ENCODE results near the gene PARD3.
A peak's percentile ranks its signal among the peaks of the same experiment; 100 is the strongest.

The PARD3 gene

GRCh38 chr10:34731213-34731612, 83.9 kb downstream of the PARD3 start:
- H3K36me3 ChIP-seq (ENCODE audit: insufficient read depth, low read length), result no peaks in the 10 kb centered on the region
- H3K27me3 ChIP-seq (ENCODE audit: insufficient read depth, low read length), result no peaks in the 10 kb centered on the region
- H3K27ac ChIP-seq (ENCODE audit: low read depth, low read length), result peak overlapping the region; percentile 88
- peaks cover 24% of the 10 kb centered on the region for H3K79me2 ChIP-seq (ENCODE audit: control insufficient read depth, insufficient read depth, low read length, unreplicated experiment)
- no peak overlapping the region for H2AFZ ChIP-seq (ENCODE audit: low read length, unreplicated experiment)
- H3K4me1 ChIP-seq (ENCODE audit: control insufficient read depth, insufficient read depth, low read length, unreplicated experiment), result peaks cover 40% of the 10 kb centered on the region
- peak overlapping the region; percentile 5; the same call in 1 of the 2 replicates for H3K4me3 ChIP-seq (ENCODE audit: low read depth, low read length)

GRCh38 chr10:34730726-34731125, 84.4 kb downstream of the PARD3 start:
- peaks cover 27% of the 10 kb centered on the region for H3K79me2 ChIP-seq (ENCODE audit: control insufficient read depth, insufficient read depth, low read length, unreplicated experiment)
- peaks cover 40% of the 10 kb centered on the region for H3K4me1 ChIP-seq (ENCODE audit: control insufficient read depth, insufficient read depth, low read length, unreplicated experiment)
- no peaks in the 10 kb centered on the region for H3K36me3 ChIP-seq (ENCODE audit: insufficient read depth, low read length)

DNA sequence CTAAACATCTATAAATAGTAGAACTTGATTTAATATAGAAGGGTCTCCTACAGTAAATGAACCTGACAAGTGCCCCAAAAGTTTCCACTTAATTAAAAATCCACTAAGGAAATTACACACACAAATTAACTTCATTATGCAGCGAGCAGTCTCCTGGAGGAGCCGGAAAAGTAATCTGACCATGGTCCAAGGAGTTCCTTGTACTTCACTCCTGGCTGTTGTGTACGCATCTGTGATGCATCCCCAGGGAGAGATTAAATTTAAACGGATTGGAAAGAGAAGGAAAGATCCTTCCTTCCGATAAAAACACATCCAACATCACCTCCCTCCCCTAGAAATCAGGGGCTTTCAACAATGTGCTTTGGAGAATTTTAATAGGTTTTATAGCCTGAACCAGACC, 85.5 kb downstream of the PARD3 start:
- no peaks in the 10 kb centered on the region for H3K36me3 ChIP-seq (ENCODE audit: insufficient read depth, low read length)
- H3K4me3 ChIP-seq (ENCODE audit: low read depth, low read length), result no peak overlapping the region
- H3K27ac ChIP-seq (ENCODE audit: low read depth, low read length), result no peak overlapping the region
- H3K27me3 ChIP-seq (ENCODE audit: insufficient read depth, low read length), result no peaks in the 10 kb centered on the region
- no peak overlapping the region for H2AFZ ChIP-seq (ENCODE audit: low read length, unreplicated experiment)
- peaks cover 28% of the 10 kb centered on the region for H3K79me2 ChIP-seq (ENCODE audit: control insufficient read depth, insufficient read depth, low read length, unreplicated experiment)
- H3K4me1 ChIP-seq (ENCODE audit: control insufficient read depth, insufficient read depth, low read length, unreplicated experiment), result peaks cover 37% of the 10 kb centered on the region

More at GRCh38 chr10:34730726-34731125, 84.4 kb downstream of the PARD3 start:
- H2AFZ ChIP-seq (ENCODE audit: low read length, unreplicated experiment), result no peak overlapping the region
- H3K4me3 ChIP-seq (ENCODE audit: low read depth, low read length), result no peak overlapping the region
- H3K27ac ChIP-seq (ENCODE audit: low read depth, low read length), result no peak overlapping the region
- no peaks in the 10 kb centered on the region for H3K27me3 ChIP-seq (ENCODE audit: insufficient read depth, low read length)

DNA sequence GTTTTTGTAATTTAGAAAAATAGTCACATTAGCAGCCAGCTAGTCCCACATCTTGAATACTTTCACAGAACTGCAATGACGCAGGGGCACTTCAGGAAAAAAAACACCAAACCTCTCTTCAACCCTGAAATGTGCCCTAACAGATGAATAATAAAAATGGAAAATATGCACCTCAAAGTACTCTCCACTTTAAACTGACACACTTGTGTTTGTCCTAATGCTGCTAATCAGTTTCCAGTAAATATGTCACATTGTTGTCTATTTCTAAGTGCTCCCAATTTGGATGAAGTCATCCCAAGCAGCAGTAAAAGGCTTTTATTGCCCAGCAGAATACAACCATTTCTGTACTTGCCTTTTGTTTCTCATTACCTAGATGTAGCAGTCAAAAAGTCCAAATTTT, 86.7 kb downstream of the PARD3 start:
- Histone ChIP-seq H3K4me1 (ENCODE audit: control insufficient read depth, insufficient read depth, low read length, unreplicated experiment) (peaks cover 35% of the 10 kb centered on the region), H3K79me2 (ENCODE audit: control insufficient read depth, insufficient read depth, low read length, unreplicated experiment) (peaks cover 28% of the 10 kb centered on the region)

DNA sequence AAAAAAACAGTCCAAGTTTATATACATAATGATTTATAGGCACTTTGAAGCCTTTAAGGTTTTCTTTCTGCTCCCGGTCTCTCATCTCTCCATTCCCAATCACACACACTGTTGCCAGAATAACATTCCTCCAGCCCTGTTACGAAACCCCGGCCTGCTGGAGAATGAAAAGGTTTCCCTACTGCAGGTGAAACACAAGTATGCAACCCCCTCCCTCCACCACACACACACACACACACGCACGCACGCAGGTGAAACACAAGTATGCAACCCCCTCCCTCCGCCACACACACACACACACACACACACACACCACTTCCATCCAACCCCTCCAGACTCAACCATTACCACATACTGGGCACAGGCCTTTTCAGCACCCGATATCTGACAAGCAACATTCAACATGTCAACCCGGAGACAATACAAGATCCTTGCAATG, 87.5 kb downstream of the PARD3 start:
- peaks cover 33% of the 10 kb centered on the region for H3K4me1 ChIP-seq (ENCODE audit: control insufficient read depth, insufficient read depth, low read length, unreplicated experiment)
- H3K36me3 ChIP-seq (ENCODE audit: insufficient read depth, low read length), result no peaks in the 10 kb centered on the region
- no peaks in the 10 kb centered on the region for H3K27me3 ChIP-seq (ENCODE audit: insufficient read depth, low read length)
- peaks cover 29% of the 10 kb centered on the region for H3K79me2 ChIP-seq (ENCODE audit: control insufficient read depth, insufficient read depth, low read length, unreplicated experiment)
- no peak overlapping the region for H3K4me3 ChIP-seq (ENCODE audit: low read depth, low read length)
- no peak overlapping the region for H3K27ac ChIP-seq (ENCODE audit: low read depth, low read length)
- H2AFZ ChIP-seq (ENCODE audit: low read length, unreplicated experiment), result no peak overlapping the region

More for the DNA sequence above, 86.7 kb downstream of the PARD3 start:
- Histone ChIP-seq H2AFZ (ENCODE audit: low read length, unreplicated experiment) (no peak overlapping the region), H3K36me3 (ENCODE audit: insufficient read depth, low read length) (no peaks in the 10 kb centered on the region), H3K4me3 (ENCODE audit: low read depth, low read length) (no peak overlapping the region), H3K27ac (ENCODE audit: low read depth, low read length) (no peak overlapping the region), H3K27me3 (ENCODE audit: insufficient read depth, low read length) (no peaks in the 10 kb centered on the region)

DNA sequence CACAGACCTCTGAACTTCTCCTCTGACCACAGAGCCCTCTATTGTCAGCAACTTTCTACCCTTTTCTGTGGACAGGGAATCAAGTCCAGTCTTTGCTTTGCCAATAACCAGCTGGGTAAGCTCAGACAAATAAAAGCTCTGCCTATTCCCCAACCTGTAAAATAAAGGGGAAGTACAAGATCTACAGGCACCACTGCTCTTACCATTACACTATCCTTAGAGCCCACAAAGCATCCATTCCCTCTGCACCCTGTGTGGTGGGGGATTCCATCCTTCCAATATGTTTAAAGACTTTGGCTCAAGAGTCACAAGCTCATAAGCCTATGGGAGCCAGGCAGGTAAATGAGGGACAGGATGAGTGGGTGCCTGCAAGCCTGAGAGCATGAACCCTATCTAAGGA, 88.2 kb downstream of the PARD3 start:
- Histone ChIP-seq H3K79me2 (ENCODE audit: control insufficient read depth, insufficient read depth, low read length, unreplicated experiment) (peaks cover 34% of the 10 kb centered on the region), H2AFZ (ENCODE audit: low read length, unreplicated experiment) (no peak overlapping the region), H3K36me3 (ENCODE audit: insufficient read depth, low read length) (no peaks in the 10 kb centered on the region), H3K27ac (ENCODE audit: low read depth, low read length) (no peak overlapping the region), H3K27me3 (ENCODE audit: insufficient read depth, low read length) (no peaks in the 10 kb centered on the region), H3K4me3 (ENCODE audit: low read depth, low read length) (no peak overlapping the region), H3K4me1 (ENCODE audit: control insufficient read depth, insufficient read depth, low read length, unreplicated experiment) (peaks cover 29% of the 10 kb centered on the region)

DNA sequence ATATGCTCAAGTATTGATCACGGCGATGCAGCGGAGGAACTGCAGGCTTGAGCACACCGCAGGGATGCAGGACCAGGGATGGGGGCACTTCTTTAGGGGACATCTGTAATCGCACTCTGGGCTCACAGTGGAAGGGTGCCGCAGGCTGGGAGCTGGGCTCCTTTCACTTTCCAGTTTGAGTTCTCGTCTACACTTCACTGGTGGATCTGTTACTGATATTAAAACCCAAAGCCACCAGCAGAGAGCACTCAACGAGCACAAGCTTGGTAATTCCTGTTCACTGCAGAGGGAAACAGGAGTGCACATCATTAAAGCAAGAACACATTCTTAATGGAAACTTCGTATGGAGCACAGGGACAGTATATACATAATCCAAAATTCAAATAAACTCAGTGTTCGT, 91.3 kb downstream of the PARD3 start:
- Histone ChIP-seq H3K4me3 (ENCODE audit: low read depth, low read length) (peak overlapping the region; percentile 75), H3K4me1 (ENCODE audit: control insufficient read depth, insufficient read depth, low read length, unreplicated experiment) (peaks cover 30% of the 10 kb centered on the region), H3K27me3 (ENCODE audit: insufficient read depth, low read length) (no peaks in the 10 kb centered on the region), H2AFZ (ENCODE audit: low read length, unreplicated experiment) (peak overlapping the region; percentile 55), H3K27ac (ENCODE audit: low read depth, low read length) (peak overlapping the region; percentile 10; the same call in 1 of the 2 replicates), H3K79me2 (ENCODE audit: control insufficient read depth, insufficient read depth, low read length, unreplicated experiment) (peaks cover 24% of the 10 kb centered on the region), H3K36me3 (ENCODE audit: insufficient read depth, low read length) (no peaks in the 10 kb centered on the region)

- peaks cover 30% of the 10 kb centered on the region for H3K4me1 ChIP-seq (ENCODE audit: control insufficient read depth, insufficient read depth, low read length, unreplicated experiment)
- H3K4me3 ChIP-seq (ENCODE audit: low read depth, low read length), result no peak overlapping the region
- H3K36me3 ChIP-seq (ENCODE audit: insufficient read depth, low read length), result no peaks in the 10 kb centered on the region
- H2AFZ ChIP-seq (ENCODE audit: low read length, unreplicated experiment), result no peak overlapping the region
- H3K79me2 ChIP-seq (ENCODE audit: control insufficient read depth, insufficient read depth, low read length, unreplicated experiment), result peaks cover 19% of the 10 kb centered on the region
- H3K27ac ChIP-seq (ENCODE audit: low read depth, low read length), result no peak overlapping the region
- no peaks in the 10 kb centered on the region for H3K27me3 ChIP-seq (ENCODE audit: insufficient read depth, low read length)
These were observed 92.7 kb downstream of the PARD3 start for GRCh38 chr10:34722404-34722803.

GRCh38 chr10:34721208-34721840, 93.8 kb downstream of the PARD3 start:
- peaks cover 17% of the 10 kb centered on the region for H3K79me2 ChIP-seq (ENCODE audit: control insufficient read depth, insufficient read depth, low read length, unreplicated experiment)
- no peaks in the 10 kb centered on the region for H3K27me3 ChIP-seq (ENCODE audit: insufficient read depth, low read length)
- peaks cover 30% of the 10 kb centered on the region for H3K4me1 ChIP-seq (ENCODE audit: control insufficient read depth, insufficient read depth, low read length, unreplicated experiment)
- 0 out of 2 replicates have a peak overlapping the region, but pooled peaks have one; percentile 5 for H3K4me3 ChIP-seq (ENCODE audit: low read depth, low read length)
- no peaks in the 10 kb centered on the region for H3K36me3 ChIP-seq (ENCODE audit: insufficient read depth, low read length)
- peak overlapping the region; percentile 18 for H3K27ac ChIP-seq (ENCODE audit: low read depth, low read length)
- no peak overlapping the region for H2AFZ ChIP-seq (ENCODE audit: low read length, unreplicated experiment)

DNA sequence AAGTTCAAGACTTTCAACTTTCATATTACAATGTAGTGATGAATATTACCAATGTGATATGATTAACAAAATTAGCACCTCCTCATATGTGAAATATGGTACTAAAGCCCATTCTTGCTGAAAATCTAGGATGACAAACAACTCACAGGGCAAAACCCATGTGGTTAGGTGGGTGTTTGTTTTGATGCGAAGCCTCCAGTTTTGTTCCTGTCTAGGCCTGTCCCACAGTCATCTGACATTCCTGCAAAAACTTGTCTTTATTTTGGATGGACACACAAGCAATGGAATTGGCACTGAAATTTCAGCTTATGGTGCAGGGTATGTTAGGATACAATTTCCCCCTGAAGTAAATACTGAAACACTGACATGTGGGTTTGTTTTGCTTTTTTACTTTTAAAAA, 95.3 kb downstream of the PARD3 start:
- H3K27me3 ChIP-seq (ENCODE audit: insufficient read depth, low read length), result no peaks in the 10 kb centered on the region

GRCh38 chr10:34719328-34719727, 95.8 kb downstream of the PARD3 start:
- no peak overlapping the region for H3K27ac ChIP-seq (ENCODE audit: low read depth, low read length)
- H3K36me3 ChIP-seq (ENCODE audit: insufficient read depth, low read length), result no peaks in the 10 kb centered on the region
- H3K27me3 ChIP-seq (ENCODE audit: insufficient read depth, low read length), result no peaks in the 10 kb centered on the region
- no peak overlapping the region for H2AFZ ChIP-seq (ENCODE audit: low read length, unreplicated experiment)
- peaks cover 30% of the 10 kb centered on the region for H3K4me1 ChIP-seq (ENCODE audit: control insufficient read depth, insufficient read depth, low read length, unreplicated experiment)
- H3K4me3 ChIP-seq (ENCODE audit: low read depth, low read length), result no peak overlapping the region
- peaks cover 19% of the 10 kb centered on the region for H3K79me2 ChIP-seq (ENCODE audit: control insufficient read depth, insufficient read depth, low read length, unreplicated experiment)

More for the DNA sequence above, 95.3 kb downstream of the PARD3 start:
- Histone ChIP-seq H3K36me3 (ENCODE audit: insufficient read depth, low read length) (no peaks in the 10 kb centered on the region), H3K27ac (ENCODE audit: low read depth, low read length) (no peak overlapping the region), H3K79me2 (ENCODE audit: control insufficient read depth, insufficient read depth, low read length, unreplicated experiment) (peaks cover 17% of the 10 kb centered on the region), H3K4me3 (ENCODE audit: low read depth, low read length) (no peak overlapping the region), H3K4me1 (ENCODE audit: control insufficient read depth, insufficient read depth, low read length, unreplicated experiment) (peaks cover 29% of the 10 kb centered on the region), H2AFZ (ENCODE audit: low read length, unreplicated experiment) (no peak overlapping the region)
